Panc1 (cell line): Measurements from ENCODE around the gene ANKRD22.

Experiments used
- SIN3A ChIP-seq: IDR thresholded peaks from 2 replicates; pipeline ENCODE4 v1.6.1; 2012; ENCODE audit warnings: low read depth, mild to moderate bottlenecking, low read length, moderate library complexity, borderline replicate concordance; ENCODE audit not compliant: insufficient read depth
- TF ChIP-seq, protein P1 (sequence below): fragments of 450-650 bp; IDR thresholded peaks from 2 replicates; pipeline ENCODE4 v1.5.1; 2017; ENCODE audit warnings: mild to moderate bottlenecking

DNA sequence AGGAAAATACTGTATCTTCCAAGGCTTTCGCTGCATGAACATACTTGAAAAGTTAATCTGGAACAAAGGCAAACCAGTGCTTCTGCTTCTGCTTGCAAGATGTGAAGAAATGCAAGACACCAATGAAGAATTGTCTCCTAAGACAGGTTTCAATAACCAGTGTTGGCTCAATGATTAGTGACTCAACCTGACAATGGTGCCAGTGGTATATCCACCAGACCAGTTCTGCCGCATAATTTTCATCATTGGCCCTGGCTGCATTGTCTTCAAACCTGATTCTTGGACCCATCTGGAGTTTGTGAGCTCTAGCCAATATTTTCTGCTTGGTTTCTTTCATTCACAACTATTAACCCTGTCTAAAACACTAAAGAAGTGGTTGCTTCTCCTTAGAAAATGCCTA, 14.8 kb upstream of the ANKRD22 start:
- TF ChIP-seq, protein P1, sequence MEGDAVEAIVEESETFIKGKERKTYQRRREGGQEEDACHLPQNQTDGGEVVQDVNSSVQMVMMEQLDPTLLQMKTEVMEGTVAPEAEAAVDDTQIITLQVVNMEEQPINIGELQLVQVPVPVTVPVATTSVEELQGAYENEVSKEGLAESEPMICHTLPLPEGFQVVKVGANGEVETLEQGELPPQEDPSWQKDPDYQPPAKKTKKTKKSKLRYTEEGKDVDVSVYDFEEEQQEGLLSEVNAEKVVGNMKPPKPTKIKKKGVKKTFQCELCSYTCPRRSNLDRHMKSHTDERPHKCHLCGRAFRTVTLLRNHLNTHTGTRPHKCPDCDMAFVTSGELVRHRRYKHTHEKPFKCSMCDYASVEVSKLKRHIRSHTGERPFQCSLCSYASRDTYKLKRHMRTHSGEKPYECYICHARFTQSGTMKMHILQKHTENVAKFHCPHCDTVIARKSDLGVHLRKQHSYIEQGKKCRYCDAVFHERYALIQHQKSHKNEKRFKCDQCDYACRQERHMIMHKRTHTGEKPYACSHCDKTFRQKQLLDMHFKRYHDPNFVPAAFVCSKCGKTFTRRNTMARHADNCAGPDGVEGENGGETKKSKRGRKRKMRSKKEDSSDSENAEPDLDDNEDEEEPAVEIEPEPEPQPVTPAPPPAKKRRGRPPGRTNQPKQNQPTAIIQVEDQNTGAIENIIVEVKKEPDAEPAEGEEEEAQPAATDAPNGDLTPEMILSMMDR, result no peak
- TF ChIP-seq SIN3A, result no peak
